NK-92 treated with Interleukin-12 subunit alpha and Interleukin-12 subunit beta, amount 100 ng/mL, for 24 hours (cell line): ENCODE results near the gene KRT7.

Experiments used
- DNase-seq: peaks from one replicate; lab custom pipeline; 2025; lab: John Stamatoyannopoulos, UW

The KRT7 gene

DNA sequence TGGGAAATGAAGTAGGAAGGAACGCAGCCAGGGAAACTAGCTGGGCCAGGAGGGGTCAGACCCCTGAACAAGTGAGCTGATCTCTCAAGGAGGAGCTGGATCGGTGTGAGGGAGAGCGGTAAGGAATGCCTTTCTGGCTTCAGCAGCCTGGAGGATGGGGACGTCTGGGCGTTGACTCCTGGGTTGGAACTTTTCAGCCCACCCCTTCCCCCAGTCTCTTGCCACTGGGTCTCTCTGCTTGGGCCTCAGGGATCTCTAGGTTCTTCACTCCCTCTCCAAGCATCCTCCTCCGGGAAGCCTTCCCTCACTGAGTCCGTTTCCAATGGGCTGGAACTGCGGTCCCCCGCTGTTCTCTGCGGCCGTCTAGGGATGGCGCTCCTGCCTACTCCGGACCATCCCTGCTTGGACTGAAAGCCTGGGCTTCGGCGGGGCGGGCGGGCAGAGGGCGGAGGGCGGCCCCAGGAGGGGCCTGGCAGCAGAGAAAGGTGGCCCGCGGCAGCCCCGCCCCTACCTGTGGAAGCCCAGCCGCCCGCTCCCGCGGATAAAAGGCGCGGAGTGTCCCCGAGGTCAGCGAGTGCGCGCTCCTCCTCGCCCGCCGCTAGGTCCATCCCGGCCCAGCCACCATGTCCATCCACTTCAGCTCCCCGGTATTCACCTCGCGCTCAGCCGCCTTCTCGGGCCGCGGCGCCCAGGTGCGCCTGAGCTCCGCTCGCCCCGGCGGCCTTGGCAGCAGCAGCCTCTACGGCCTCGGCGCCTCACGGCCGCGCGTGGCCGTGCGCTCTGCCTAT is at the start of gene KRT7:
Gene KRT7 (plus strand): TSS at position 570 of the 788 bp plus-strand sequence. CDS start 54 bp downstream, at position 624.
- DNase-seq: no peak

- DNase-seq: no peak
Observed at GRCh38 chr12:52183544-52183910, 49.5 kb upstream of the KRT7 start.

DNA sequence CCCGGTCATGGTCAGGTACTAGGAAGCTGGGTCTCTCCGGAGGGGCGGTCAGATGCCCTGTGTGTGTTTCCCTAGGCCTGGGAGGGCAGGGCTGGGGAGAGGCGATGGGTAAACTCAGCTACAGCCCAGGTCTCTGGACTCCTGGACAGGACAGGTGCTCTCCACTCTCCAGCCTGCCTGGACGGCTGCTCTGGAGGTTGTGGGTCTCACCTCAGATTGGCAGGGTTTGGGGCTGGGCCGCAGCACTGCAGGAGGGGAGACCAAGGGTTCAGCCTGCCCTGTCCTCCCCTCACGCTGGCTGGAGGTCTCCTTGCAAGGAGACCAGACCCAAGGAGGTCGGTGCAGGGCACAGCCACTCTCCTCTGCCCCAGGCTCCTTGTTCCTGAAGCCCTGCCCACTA is 49.1 kb upstream of the KRT7 start:
- DNase-seq: no peak

- no peak for DNase-seq
Observed at GRCh38 chr12:52184813-52185212, 48.2 kb upstream of the KRT7 start.

DNA sequence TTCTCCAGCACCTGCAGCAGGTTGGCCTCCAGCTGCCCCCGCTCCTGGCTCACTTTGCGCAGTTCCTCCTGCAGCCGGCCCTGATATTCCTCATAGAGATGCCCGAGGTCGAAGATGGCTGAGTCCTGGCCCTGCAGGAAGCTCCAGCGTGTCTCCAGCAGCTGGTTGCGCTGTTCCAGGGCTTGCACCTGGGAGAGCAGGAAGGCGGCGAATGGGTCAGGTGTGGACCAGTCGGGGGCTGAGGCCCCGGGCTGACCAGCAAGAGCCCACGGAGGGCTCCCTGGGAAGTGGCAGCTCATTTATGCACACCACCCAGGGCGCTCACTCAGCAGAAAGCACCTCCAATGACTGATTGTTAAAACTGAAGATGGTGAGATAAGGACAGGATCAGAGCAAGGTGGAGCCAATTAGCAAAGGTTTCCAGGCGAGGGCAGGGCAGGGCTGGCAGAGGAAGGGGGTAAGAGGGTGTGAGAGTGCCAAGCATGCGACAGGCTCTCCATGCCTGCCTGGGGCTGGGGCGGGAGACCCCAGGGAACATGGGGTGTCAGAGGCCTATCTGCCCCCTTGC is 47.6 kb upstream of the KRT7 start:
- no peak for DNase-seq

DNA sequence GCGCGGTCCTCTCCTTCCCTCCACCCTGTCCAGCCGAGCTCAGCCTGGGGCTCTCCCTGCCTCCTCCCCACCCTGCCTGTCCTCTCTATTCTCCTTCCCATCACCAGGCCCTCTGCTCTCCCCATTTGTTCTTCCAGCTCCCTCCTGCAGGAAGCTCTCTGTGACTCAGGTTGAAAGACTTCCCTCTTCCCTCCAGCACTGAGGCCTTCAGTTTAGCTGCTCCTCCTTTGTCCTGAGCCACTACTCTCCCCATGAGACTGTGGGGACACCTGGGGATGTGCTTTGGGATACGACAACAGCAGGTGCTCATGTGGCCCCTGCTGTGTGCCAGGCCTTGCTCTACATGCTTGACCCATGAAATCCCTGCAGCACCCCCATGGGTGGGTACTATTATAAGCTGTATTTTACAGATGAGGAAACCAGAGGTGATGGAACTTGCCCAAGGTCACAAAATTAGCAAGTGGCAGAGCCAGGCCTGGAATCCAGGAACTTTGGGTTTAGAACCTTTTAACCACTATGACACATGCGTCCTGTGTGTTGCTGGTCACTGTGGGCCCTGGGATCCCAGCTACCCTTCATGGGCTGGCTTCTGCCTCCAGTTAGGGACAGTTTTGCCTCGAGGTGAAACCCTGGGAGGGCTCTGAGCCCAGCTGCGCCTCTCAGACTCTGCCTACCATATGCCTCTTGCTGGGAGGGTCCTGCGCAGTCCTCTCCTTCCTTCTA is 46.8 kb upstream of the KRT7 start:
- DNase-seq: no peak

DNA sequence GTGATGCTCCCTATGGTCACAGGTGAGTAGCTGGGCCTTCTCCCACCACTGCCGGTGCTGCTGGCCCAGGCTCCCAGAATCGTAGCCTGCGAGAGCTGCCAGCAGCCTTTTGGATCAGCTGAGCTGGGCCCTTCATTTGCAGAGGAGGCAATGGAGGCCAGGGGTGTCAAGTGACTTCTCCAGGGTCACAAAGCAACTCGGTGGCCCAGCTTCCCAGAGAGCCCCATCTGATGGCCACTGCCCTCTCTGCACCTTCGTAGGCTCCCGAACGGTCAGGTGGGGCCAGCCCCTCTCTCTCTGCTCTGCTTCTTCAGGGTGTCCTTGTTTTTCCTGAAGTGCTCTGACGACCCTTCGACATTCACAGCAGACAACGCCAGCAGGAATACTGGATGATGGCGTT is 45.8 kb upstream of the KRT7 start:
- no peak for DNase-seq

DNA sequence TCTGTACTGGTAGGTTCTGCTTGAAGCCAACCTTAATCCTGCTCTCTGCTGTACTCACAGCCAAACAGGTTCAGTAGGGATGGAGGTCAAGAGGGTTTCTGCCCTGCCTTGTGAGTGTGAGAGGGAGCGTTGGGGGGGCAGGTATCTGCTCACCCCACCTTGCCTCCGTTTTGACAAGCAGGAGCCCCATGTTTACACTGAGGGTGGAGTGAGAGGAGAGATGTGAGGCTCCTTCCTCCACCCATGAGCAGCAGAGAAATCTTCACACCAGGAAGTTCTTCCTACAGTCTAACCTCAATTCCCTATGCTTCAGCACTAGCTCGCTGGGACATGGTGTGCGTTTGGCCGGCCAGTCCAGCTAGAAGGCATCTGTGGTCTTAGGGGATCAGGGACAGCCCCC is 45.4 kb upstream of the KRT7 start:
- DNase-seq: no peak

GRCh38 chr12:52188658-52189057 is 44.4 kb upstream of the KRT7 start:
- no peak for DNase-seq

DNA sequence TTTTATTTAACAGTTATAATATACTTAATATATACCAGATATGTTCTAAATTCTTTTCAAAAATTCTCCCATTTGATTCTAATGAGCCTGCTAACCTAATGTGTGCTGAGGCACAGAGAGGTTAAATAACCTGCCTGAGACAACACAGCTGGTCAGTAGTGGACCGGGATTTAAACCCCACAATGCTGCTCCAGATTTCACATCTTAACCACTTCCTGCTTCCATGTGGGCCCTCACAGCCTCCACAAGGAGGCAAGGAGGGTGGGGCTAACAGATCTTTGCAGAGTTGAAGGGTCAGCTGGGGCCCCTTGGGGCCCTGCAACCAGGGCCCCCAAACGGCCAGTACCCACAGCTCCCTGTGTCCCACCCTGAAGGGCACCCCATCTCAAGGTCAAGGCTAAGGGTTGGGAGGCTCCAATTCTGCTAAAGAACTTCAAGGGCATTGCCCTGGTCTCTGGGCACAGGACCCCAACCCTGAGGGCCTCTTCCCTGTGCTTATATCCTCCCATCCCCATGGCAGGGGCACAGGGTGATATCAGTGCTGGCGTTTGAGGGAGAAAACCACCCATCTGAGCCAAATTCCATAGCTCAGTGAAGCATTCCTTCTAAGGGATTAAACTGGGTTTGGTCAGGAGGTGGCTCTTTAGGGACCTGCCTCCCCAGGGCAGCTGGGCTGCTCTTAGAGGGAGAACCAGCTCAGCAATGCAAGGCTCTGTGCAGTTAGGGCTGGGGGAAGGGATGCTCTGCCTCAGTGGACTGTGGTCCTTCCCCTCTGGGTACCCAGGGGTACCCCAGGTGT is 43.5 kb upstream of the KRT7 start:
- DNase-seq: no peak

GRCh38 chr12:52190860-52191729 is 41.9 kb upstream of the KRT7 start:
- DNase-seq: no peak

GRCh38 chr12:52191841-52192791 is 40.9 kb upstream of the KRT7 start, which contains the start of gene KRT80:
TSS of gene KRT80 (minus strand) at chr12:52192014. CDS start at chr12:52191902, 112 bp downstream.
- no peak for DNase-seq

- no peak for DNase-seq
Observed at GRCh38 chr12:52193532-52193931, 39.5 kb upstream of the KRT7 start.

GRCh38 chr12:52193991-52194390 is 39.1 kb upstream of the KRT7 start:
- DNase-seq: no peak

GRCh38 chr12:52195065-52195730 is 37.8 kb upstream of the KRT7 start:
- DNase-seq: no peak

DNA sequence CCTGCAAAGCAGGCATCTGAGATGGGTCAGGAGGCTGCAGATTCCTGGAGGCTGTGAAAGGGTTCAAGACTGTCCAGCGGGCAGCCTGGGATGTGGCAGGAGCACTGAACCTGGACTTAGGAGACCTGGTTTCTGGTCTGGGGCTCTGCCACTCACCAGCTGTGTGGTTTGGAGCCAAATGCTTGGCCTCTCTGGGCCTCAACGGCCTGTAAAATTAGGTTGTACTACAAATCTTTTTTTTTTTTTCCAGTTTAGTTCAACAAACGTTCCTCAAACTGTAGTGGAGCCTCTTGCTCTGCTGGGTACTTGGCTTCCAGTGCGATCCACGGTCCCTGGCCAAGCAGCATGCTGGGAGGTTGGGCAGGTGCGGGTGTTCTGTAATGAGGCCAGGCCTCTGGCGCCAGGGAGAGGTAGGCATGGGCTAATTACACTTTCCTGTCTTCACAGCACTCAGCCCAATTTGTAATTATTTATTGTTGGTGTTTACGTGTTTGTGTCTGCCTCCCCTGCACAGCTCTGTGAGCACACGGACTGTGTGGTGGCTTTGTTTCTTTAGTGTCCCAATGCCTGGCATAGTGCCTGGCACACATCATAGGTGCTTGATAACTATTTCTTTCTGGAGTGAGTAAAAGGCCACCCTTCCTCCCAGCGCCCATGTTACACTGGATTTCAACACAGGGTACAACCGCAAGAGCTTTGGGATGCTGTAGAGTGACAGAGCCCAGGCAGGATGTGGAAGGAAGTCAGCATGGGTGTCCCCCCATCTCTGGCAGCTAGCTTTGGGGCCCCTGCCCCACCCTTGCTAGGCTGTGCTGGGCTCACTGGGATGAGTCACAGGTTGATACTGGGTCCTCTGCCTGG is 35.4 kb upstream of the KRT7 start:
- no peak for DNase-seq

- DNase-seq: no peak
Observed at GRCh38 chr12:52198454-52199215, 34.4 kb upstream of the KRT7 start.
